NCI-H460 (cell line): ENCODE results near the gene FOXD4. TPM values are rescaled to one million over a fixed set of nuclear protein-coding genes. Genes with fewer than 3 reads are reported as not detected.
"Not testable (repeated sequence)": the region's sequence is repeated elsewhere in the genome, so short reads cannot be mapped to it uniquely, and the experiment has no call there.

Source experiments
- DNase-seq: peaks from one replicate; pipeline ENCODE4 v3.0.0-alpha.2; 2016; ENCODE audit warnings: low read depth; ENCODE audit errors: extremely low read depth
- polyA plus RNA-seq: library from polyadenylated mRNA; depleted of rRNA; stranded (reverse); fragments of >200 nt; gene quantifications from 2 replicates; pipeline ENCODE4 v1.2.3, GENCODE V29; 2014; cell fraction: nucleus; rRNA removed
- total RNA-seq: library from RNA; depleted of rRNA; stranded (reverse); fragments of >200 nt; shearing (Covaris generic); gene quantifications from 2 replicates; pipeline ENCODE4 v1.2.3, GENCODE V29; 2014; rRNA removed

The FOXD4 gene
- total RNA-seq = 0.14 and 0.30 TPM in 2 replicates
- polyA plus RNA-seq = 1.7 TPM in 1 of 2 replicates, not detected in the other

GRCh38 chr9:117995-118467 lies at the start of gene FOXD4:
Gene FOXD4, minus strand, starts transcription at chr9:118417. Its CDS starts 298 bp downstream, at chr9:118119.
- not testable (repeated sequence) for DNase-seq

- DNase-seq = not testable (repeated sequence)
Measured at GRCh38 chr9:159871-160270, 41.7 kb upstream of the FOXD4 start.

GRCh38 chr9:151173-151572 lies 33.0 kb upstream of the FOXD4 start:
- not testable (repeated sequence) for DNase-seq

GRCh38 chr9:139880-140279 lies 21.7 kb upstream of the FOXD4 start:
- not testable (repeated sequence) for DNase-seq

- not testable (repeated sequence) for DNase-seq
Measured at GRCh38 chr9:117144-117994, 848 bp downstream of the FOXD4 start.

- DNase-seq = not testable (repeated sequence)
Measured at GRCh38 chr9:116239-117077, 1.8 kb downstream of the FOXD4 start.

GRCh38 chr9:115118-115451 lies 3.1 kb downstream of the FOXD4 start:
- DNase-seq = not testable (repeated sequence)

- DNase-seq = not testable (repeated sequence)
Measured at GRCh38 chr9:114267-115117, 3.7 kb downstream of the FOXD4 start.

- DNase-seq = not testable (repeated sequence)
Measured at GRCh38 chr9:113468-114266, 4.5 kb downstream of the FOXD4 start.

- not testable (repeated sequence) for DNase-seq
Measured at GRCh38 chr9:112589-113467, 5.4 kb downstream of the FOXD4 start.

GRCh38 chr9:110672-111071 lies 7.5 kb downstream of the FOXD4 start:
- DNase-seq = not testable (repeated sequence)

GRCh38 chr9:109540-109939 lies 8.7 kb downstream of the FOXD4 start:
- not testable (repeated sequence) for DNase-seq

GRCh38 chr9:108742-109495 lies 9.3 kb downstream of the FOXD4 start:
- not testable (repeated sequence) for DNase-seq

- not testable (repeated sequence) for DNase-seq
Measured at GRCh38 chr9:105991-106390, 12.2 kb downstream of the FOXD4 start.

GRCh38 chr9:100430-100829 lies 17.8 kb downstream of the FOXD4 start:
- DNase-seq = not testable (repeated sequence)

GRCh38 chr9:99867-100266 lies 18.4 kb downstream of the FOXD4 start:
- not testable (repeated sequence) for DNase-seq

GRCh38 chr9:98775-99174 lies 19.4 kb downstream of the FOXD4 start:
- DNase-seq = not testable (repeated sequence)

- not testable (repeated sequence) for DNase-seq
Measured at GRCh38 chr9:94992-95391, 23.2 kb downstream of the FOXD4 start.
